HG03378 (cell line): ENCODE results near the gene ATP2C2.

Experiments used
- ATAC-seq: cut with Tn5 transposase; IDR thresholded peaks from one replicate; pipeline ENCODE4 v1.9.1; 2021; ENCODE audit warnings: mild to moderate bottlenecking, moderate library complexity; ENCODE audit not compliant: unreplicated experiment

ATP2C2 gene

GRCh38 chr16:84507011-84507982 lies 139.0 kb downstream of the ATP2C2 start:
- no peak for ATAC-seq

GRCh38 chr16:84508502-84508901 lies 140.2 kb downstream of the ATP2C2 start:
- ATAC-seq: no peak

- no peak for ATAC-seq
Observed at GRCh38 chr16:84509032-84509950, 141.0 kb downstream of the ATP2C2 start.

- no peak for ATAC-seq
Observed at GRCh38 chr16:84511180-84511800, 143.0 kb downstream of the ATP2C2 start.

- ATAC-seq: no peak
Observed at GRCh38 chr16:84511831-84512230, 143.5 kb downstream of the ATP2C2 start.

- ATAC-seq: no peak
Observed at GRCh38 chr16:84513123-84513522, 144.8 kb downstream of the ATP2C2 start.

GRCh38 chr16:84513666-84514065 lies 145.3 kb downstream of the ATP2C2 start:
- no peak for ATAC-seq
